ENCODE measurements around the gene BIRC7.
"Not testable (repeated sequence)": the region's sequence is repeated elsewhere in the genome, so short reads cannot be mapped to it uniquely, and the experiment has no call there.

Gene BIRC7

GRCh38 chr20:63208346-63208909, 27.3 kb upstream of the BIRC7 start:
- DNase-seq (ENCODE audit: low spot score): no peak

DNA sequence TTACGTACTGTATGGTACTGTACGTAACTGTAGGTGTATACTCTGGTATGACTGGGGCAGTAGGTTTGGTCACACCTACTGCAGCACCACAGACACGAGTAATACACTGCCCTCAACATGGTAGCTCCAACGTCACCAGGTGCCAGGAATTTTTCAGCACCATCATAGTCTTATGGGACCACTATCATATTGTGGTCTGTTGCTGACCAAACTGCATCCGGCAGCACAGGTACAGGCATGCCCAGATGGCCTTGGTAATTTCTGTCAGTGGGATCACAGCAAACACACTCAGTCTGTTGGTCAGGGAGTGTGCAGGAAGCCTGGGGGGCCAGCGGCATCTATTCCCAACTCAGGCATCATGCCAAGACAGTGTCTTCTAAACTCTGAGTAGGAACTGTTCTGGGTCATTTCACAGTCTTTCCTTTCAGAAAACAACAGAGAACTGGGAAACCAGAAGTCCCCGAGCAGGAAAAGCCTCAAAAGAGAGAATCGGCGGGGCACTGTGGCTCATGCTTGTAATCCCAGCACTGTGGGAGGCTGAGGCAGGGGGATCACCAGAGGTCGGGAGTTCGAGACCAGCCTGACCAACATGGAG, 25.6 kb upstream of the BIRC7 start:
- no peak for DNase-seq (ENCODE audit: low spot score)

DNA sequence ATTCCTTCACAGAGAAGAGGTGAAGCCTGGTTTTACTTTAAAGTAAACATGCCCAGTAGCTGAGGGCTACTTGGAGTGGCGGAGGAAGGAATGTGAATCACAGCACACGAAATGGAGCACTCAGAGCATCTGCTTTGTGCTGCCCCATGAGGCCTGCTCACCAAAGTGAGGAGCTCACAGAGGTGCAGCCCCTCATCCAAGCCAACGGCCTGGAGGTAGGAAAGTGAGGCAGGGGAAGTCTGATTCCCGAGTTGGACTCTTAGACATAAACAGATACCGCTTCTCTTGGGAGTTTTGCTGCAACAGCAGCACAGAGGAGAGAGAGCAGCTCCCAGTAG, 23.3 kb upstream of the BIRC7 start:
- DNase-seq (ENCODE audit: low spot score): no peak

GRCh38 chr20:63212792-63213191, 22.9 kb upstream of the BIRC7 start:
- no peak for DNase-seq (ENCODE audit: low spot score)

DNA sequence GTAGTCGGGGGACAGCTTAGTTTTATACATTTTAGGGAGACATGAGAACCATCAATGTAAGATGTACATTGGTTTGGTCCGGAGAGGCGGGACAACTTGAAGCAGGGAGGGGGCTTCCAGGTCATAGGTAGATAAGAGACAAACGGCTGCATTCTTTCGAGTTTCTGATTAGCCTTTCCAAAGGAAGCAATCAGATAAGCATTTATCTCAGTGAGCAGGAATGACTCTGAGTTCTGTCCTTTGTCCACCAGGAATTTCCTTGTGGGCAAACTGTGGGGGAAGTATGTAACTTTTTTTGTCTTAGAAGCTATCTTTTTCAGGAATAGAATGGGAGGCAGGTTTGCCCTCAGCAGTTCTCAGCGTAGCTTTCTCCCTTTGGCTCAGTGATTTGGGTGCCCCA, 21.2 kb upstream of the BIRC7 start:
- no peak for DNase-seq (ENCODE audit: low spot score)

DNA sequence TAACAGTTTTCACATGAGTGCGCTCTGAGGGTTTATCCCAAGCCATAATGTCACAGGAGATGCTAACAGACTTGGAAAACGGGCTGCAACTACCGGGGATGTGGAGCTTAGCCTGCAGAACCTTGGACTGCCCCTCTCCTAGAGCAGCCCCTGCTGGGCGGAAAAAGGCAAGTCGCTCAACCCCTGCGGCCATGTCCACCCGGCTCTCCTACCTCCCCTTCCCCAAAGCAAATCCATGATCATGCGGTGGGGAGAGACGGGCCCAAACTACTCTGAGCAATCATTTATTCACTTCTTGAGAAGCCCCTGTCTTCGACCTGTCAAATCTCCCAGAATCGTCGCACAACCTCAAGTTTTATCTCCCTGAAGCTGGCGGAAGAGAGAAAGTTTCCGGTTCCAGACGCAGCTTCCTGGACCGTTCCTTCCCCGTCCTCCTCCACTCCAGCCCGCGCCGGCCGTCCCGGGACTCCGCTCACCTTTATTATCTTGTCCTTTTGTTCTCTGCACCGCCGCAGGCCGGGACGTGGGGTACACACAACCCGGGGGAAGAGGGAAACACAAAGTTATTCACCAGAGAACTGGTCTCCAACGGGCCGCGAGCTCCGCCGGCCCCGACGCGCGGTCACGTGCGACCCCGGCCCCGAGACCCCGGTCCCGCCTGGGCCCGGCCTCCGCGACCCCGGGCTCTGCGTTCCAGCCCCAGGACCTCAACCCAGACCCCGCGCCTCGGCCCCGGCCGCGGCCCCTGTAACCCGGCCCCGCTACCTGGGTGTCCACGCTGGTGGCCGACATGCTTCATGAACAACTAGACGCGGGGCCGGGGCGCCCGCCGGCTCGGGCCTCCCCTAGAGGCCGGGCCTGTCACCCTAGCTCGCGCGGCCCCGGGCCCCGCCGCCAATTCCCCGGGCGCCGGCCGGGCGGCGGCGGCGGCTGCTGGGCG, 20.3 kb upstream of the BIRC7 start:
- peak; percentile 19 for DNase-seq (ENCODE audit: low spot score)

GRCh38 chr20:63216041-63216848, 19.5 kb upstream of the BIRC7 start, which contains the start of gene YTHDF1:
YTHDF1 (minus strand) TSS chr20:63216131; CDS start chr20:63215892, 239 bp downstream.
- peak; percentile 96 for DNase-seq (ENCODE audit: low spot score)

GRCh38 chr20:63216849-63217471, 18.7 kb upstream of the BIRC7 start:
- no peak for DNase-seq (ENCODE audit: low spot score)

DNA sequence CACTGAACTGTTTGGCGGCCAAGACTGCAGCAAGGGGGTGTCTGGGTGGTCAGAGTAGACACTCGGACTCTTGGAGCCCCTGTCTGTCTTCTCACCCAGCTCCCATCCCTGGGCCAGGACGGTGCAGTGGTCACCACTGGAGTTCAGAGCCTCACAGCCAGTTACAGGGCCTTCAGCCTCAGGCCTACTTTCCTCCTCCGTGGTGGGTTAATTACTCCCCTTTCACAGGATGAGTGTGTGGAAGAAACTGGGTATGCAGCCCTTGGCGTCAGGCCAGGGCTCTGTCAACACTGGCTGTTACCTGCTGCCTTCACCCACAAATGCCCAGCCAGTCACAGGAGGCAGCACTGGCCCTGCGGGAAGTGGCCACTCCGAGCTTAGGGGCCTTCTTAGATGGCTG, 18.0 kb upstream of the BIRC7 start:
- DNase-seq (ENCODE audit: low spot score): no peak

- DNase-seq (ENCODE audit: low spot score): no peak
Observed at GRCh38 chr20:63218701-63219446, 16.8 kb upstream of the BIRC7 start.

- DNase-seq (ENCODE audit: low spot score): no peak
Observed at GRCh38 chr20:63219447-63219821, 16.3 kb upstream of the BIRC7 start.

DNA sequence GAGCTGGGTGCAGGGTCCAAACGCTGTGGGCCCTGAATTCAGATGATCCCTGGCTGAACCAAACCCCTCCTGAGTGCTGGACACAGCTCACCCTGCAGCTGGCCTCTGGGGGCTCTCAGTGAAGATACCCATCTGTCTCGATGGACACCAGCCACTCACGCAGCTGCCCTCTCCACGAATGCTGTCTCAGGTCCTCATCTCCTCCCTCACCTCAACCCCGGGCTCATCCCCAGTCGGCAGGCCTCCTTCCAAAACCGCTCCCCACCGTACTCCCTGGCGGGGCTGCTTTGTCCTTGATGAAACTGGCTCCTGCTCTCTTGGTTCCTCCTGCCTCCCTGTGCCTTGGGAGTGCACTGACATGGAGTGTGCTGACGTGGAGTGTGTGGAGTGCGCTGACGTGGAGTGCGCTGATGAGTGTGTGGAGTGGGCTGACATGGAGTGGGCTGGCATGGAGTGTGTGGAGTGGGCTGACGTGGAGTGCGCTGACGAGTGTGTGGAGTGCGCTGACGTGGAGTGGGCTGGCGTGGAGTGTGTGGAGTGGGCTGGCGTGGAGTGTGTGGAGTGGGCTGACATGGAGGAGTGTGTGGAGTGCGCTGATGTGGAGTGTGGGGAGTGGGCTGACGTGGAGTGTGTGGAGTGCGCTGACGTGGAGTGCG, 15.7 kb upstream of the BIRC7 start:
- DNase-seq (ENCODE audit: low spot score): no peak

DNA sequence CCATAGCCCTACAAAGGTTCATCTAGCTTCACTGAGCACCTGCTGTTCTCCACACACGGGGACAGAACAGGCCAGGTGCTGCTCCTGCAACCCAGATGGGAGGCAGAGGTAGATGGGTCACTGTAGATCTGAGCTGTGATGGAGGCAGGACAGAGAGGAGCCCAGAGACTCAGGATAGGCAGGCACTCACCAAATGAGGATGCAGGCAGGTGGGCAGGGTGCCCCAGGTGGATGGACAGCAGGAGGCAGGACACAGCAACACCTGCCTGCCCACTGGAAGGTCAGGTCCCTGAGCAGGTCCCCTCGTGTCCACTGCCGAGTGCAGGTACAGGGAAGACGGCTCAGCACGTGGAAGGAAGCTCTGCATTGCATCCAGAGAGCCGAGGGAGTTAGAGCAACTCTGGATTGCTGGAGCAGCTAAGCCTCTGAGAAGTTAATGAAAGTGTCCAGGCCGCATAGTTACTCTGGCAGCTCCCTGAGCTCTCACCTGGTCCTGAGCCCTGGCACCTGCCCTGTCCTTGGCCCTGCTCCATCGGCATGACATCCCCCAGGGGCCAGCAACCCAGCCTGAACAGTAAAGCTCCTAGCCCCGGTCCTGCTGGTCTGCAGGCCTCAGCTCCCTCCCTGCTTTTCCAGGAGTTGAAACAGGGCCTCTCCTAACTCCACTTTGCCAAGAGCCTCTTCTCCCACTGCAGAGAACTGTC, 14.9 kb upstream of the BIRC7 start:
- no peak for DNase-seq (ENCODE audit: low spot score)

- not testable (repeated sequence) for DNase-seq (ENCODE audit: low spot score)
Observed at GRCh38 chr20:63221400-63222053, 14.2 kb upstream of the BIRC7 start.

GRCh38 chr20:63222541-63222940, 13.2 kb upstream of the BIRC7 start:
- DNase-seq (ENCODE audit: low spot score): no peak

DNA sequence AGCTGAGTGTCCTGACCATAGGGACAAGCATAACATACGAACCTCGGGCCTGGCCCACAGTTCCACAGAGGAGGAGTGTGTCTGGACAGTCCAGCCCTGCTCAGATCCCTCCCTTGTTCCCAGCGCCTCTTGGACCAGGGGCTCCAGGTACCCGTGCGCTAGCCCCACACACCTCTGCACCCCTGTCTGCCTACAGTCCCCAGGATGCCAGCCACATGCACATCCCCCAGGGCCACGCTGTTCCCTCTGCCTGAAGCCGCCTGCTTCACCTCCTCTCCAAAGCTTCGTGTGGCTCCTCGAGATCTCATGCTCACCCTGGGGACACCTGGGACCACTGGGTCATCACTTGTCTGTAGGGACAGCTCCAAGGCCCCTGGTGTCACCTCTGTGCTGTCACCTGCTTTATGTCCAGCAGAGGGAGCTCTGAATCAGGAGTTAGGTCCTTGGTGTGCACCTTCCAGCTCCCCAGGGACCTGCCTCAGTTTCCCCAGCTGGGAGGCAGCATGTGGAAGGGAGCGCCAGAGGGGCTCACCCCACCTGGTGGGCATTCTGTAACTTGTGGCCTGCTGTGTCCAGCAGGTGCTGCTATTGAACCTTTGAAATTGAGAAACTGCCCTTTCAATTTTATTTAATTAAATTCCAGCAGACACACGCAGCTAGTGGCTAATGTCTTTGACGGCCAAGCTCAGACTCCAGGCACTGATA, 12.4 kb upstream of the BIRC7 start:
- peak; percentile 53 for DNase-seq (ENCODE audit: low spot score)

DNA sequence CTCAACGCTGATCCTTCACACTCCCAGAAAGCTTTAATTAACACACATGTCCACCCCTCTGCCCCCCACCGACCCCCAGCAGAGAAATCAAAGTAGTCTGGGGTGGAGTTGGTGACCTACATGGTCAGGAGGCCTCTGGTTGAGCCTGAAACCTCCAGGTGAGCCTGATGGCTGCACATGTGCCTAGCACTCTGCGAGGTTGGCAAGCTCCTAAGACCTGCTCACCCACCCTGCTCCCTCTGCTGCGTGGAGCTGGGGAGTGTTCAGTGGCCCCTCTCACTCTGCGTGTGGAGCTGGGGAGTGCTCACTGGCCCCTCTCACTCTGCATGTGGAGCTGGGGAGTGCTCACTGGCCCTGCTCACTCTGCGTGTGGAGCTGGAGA, 11.9 kb upstream of the BIRC7 start:
- no peak for DNase-seq (ENCODE audit: low spot score)

DNA sequence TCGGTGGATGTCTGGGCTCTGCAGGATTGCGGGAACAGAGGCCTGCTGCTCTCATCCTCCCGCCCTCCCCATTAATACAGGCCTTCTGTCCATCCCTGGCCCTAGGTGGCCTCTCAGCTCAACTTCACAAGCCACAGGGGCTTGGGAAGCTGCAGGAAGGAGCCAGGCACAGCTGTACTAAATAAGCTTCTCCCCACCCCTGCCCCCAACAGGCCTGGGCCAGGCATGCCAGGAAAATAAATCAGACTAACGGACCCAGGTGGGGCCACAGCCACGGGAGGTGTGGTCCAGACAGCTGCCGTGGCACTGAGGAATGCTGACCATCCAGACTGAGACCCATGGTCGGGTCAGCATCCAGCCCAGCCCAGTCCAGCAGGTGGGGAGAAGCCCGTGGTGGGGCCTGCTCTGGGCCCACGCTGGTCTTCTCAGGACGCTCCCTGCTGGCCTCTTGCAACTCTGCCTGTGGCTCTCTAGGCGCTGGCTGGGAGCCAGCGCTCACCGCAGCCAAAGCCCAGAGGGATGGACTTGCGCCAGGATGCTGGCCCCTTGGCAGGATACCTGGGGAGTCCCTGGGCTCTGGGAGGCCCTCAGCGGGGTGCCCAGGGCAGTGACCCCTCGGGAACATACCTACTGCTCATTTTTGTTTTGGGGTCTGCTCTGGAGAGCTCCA, 11.2 kb upstream of the BIRC7 start:
- no peak for DNase-seq (ENCODE audit: low spot score)
